ENCODE measurements around the gene VMP1. TPM values are rescaled to one million over a fixed set of nuclear protein-coding genes. Genes with fewer than 3 reads are reported as not detected.

The VMP1 gene
- total RNA-seq, 1 donor from 2014 or later = 64.9 TPM

DNA sequence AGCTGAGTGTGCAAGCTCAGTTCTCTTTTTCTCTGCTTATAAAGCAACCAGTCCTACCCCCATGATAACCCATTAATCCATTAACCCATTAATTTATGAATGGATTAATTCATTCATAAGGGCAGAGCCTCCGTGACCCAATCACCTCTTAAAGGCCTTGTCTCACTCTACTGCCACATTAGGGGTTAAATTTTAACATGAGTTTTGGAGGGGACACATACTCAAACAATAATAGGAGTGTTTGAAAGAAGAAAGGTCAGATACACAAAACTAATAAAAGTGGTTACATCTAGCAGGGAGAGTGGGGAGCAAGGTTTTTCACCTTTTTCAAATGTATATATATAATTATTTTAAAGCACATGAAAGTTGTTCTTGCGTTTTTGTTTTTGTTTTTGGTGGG, 6.8 kb downstream of the VMP1 start:
- Mint-ChIP-seq H3K9me3 (ENCODE audit: unreplicated experiment) (no peaks in the 10 kb centered on the region), H3K4me3 (ENCODE audit: unreplicated experiment) (no peak overlapping the region), H3K36me3 (ENCODE audit: low read depth, unreplicated experiment) (no peaks in the 10 kb centered on the region), H3K27ac (ENCODE audit: unreplicated experiment) (no peak overlapping the region), H3K4me1 (ENCODE audit: unreplicated experiment) (peaks cover 4% of the 10 kb centered on the region), H3K27me3 (ENCODE audit: unreplicated experiment) (peaks cover 1% of the 10 kb centered on the region)
- TF ChIP-seq CTCF (IDR thresholded peaks at IDR 0.05; ENCODE audit: unreplicated experiment) = no peak
- DNase-seq (ENCODE audit: low spot score) = no peak

DNA sequence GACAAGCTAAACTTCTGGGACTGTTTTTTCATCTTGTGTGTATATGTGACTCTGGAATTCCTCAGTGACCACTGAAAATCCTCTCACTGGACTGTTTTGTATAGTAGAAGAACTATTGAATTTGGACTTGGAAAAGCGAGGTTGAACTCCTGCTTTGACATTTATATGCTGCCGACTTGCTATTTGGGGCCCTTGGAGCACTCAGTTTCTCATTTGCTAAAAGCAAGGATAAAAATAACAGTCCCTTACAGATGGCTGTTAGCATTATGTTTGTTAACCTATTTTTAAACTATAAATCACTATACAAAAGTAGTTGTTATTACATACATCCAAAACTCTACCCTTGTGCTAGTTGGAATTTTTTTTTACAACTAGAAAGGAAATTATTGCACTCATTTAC, 9.0 kb downstream of the VMP1 start:
- Mint-ChIP-seq H3K4me1 (ENCODE audit: unreplicated experiment) (peaks cover 2% of the 10 kb centered on the region), H3K36me3 (ENCODE audit: low read depth, unreplicated experiment) (no peaks in the 10 kb centered on the region), H3K4me3 (ENCODE audit: unreplicated experiment) (no peak overlapping the region), H3K9me3 (ENCODE audit: unreplicated experiment) (no peaks in the 10 kb centered on the region), H3K27me3 (ENCODE audit: unreplicated experiment) (peaks cover 1% of the 10 kb centered on the region), H3K27ac (ENCODE audit: unreplicated experiment) (no peak overlapping the region)
- DNase-seq (ENCODE audit: low spot score) = no peak
- TF ChIP-seq CTCF (IDR thresholded peaks at IDR 0.05; ENCODE audit: unreplicated experiment) = no peak

DNA sequence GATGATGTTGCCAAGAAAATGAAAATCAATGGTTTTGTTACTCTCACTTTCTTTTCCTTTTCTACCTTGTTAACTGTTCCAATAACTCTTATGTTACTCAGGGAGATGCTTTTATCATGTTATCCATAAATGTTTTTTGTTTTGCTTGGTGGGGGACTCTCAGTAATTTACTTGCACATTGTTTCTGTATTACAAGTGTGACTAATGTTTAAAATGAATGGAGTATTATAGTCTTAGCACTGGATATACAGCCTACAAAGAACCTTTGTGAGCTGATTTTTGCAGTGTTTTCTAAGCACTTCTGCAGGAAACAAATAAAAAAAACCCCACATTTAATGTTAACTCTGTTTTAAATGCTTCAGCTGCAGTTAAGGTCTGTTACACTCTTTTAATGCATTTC, 12.1 kb downstream of the VMP1 start:
- TF ChIP-seq CTCF (IDR thresholded peaks at IDR 0.05; ENCODE audit: unreplicated experiment) = no peak
- no peaks in the 10 kb centered on the region for H3K4me1 Mint-ChIP-seq (ENCODE audit: unreplicated experiment)
- DNase-seq (ENCODE audit: low spot score) = no peak
- H3K27ac Mint-ChIP-seq (ENCODE audit: unreplicated experiment) = no peak overlapping the region
- no peak overlapping the region for H3K4me3 Mint-ChIP-seq (ENCODE audit: unreplicated experiment)
- no peaks in the 10 kb centered on the region for H3K36me3 Mint-ChIP-seq (ENCODE audit: low read depth, unreplicated experiment)
- H3K27me3 Mint-ChIP-seq (ENCODE audit: unreplicated experiment) = no peaks in the 10 kb centered on the region
- H3K9me3 Mint-ChIP-seq (ENCODE audit: unreplicated experiment) = no peaks in the 10 kb centered on the region

- H3K4me1 Mint-ChIP-seq (ENCODE audit: unreplicated experiment) = peaks cover 2% of the 10 kb centered on the region
- H3K36me3 Mint-ChIP-seq (ENCODE audit: low read depth, unreplicated experiment) = no peaks in the 10 kb centered on the region
- no peak for DNase-seq (ENCODE audit: low spot score)
- H3K4me3 Mint-ChIP-seq (ENCODE audit: unreplicated experiment) = no peak overlapping the region
- no peaks in the 10 kb centered on the region for H3K27me3 Mint-ChIP-seq (ENCODE audit: unreplicated experiment)
- H3K9me3 Mint-ChIP-seq (ENCODE audit: unreplicated experiment) = no peaks in the 10 kb centered on the region
- no peak overlapping the region for H3K27ac Mint-ChIP-seq (ENCODE audit: unreplicated experiment)
- no peak for TF ChIP-seq CTCF (IDR thresholded peaks at IDR 0.05; ENCODE audit: unreplicated experiment)
Measured at GRCh38 chr17:59722623-59723022, 15.2 kb downstream of the VMP1 start.

- Mint-ChIP-seq H3K27me3 (ENCODE audit: unreplicated experiment) (no peaks in the 10 kb centered on the region), H3K27ac (ENCODE audit: unreplicated experiment) (no peak overlapping the region), H3K4me1 (ENCODE audit: unreplicated experiment) (peaks cover 2% of the 10 kb centered on the region), H3K9me3 (ENCODE audit: unreplicated experiment) (no peaks in the 10 kb centered on the region), H3K4me3 (ENCODE audit: unreplicated experiment) (no peak overlapping the region), H3K36me3 (ENCODE audit: low read depth, unreplicated experiment) (no peaks in the 10 kb centered on the region)
- no peak for DNase-seq (ENCODE audit: low spot score)
- TF ChIP-seq CTCF (IDR thresholded peaks at IDR 0.05; ENCODE audit: unreplicated experiment) = no peak
Measured at GRCh38 chr17:59723041-59723440, 15.6 kb downstream of the VMP1 start.

Measured in endothelial cell (in vitro differentiated cells).